GM10266 (cell line): Measurements from ENCODE around the gene DCAKD.

Source experiments
- DNase-seq: peaks from one replicate; pipeline ENCODE4 v3.0.0; 2012; ENCODE audit errors: extremely low spot score
- CTCF ChIP-seq: IDR thresholded peaks from 2 replicates; pipeline ENCODE4 v1.5.1; 2012; ENCODE audit warnings: mild to moderate bottlenecking, low read depth; ENCODE audit not compliant: control insufficient read depth, insufficient read depth; ENCODE audit errors: missing control alignments

Gene DCAKD

GRCh38 chr17:45092911-45093430 lies 41.5 kb upstream of the DCAKD start:
- no peak for TF ChIP-seq CTCF
- DNase-seq = no peak

- no peak for TF ChIP-seq CTCF
- DNase-seq = no peak
These were observed 40.5 kb upstream of the DCAKD start for GRCh38 chr17:45091778-45092425.

GRCh38 chr17:45090711-45091110 lies 39.3 kb upstream of the DCAKD start:
- no peak for DNase-seq
- no peak for TF ChIP-seq CTCF

GRCh38 chr17:45088741-45089140 lies 37.3 kb upstream of the DCAKD start:
- peak; percentile 4 for DNase-seq
- TF ChIP-seq CTCF = no peak

- no peak for TF ChIP-seq CTCF
- peak; percentile 1 for DNase-seq
These were observed 36.5 kb upstream of the DCAKD start for GRCh38 chr17:45087978-45088377.

GRCh38 chr17:45087504-45087975 lies 36.1 kb upstream of the DCAKD start:
- peak; percentile 1 for DNase-seq
- no peak for TF ChIP-seq CTCF

GRCh38 chr17:45086865-45087503 lies 35.6 kb upstream of the DCAKD start:
- no peak for DNase-seq
- no peak for TF ChIP-seq CTCF
